H1 (cell line): Measurements from ENCODE around the gene ERCC1.

ENCODE experiments used
- BCL11A ChIP-seq, 2 experiments: IDR thresholded peaks; one replicate each; pipeline ENCODE4 v1.6.1; 2011; ENCODE audit warnings: low read depth in 2 of 2, low read length in 2 of 2, mild to moderate bottlenecking in 2 of 2
- BRCA1 ChIP-seq: IDR thresholded peaks from 2 replicates; pipeline ENCODE4 v1.6.1; 2012; ENCODE audit warnings: low read depth, low read length, improper control_type of control experiment
- CEBPB ChIP-seq: IDR thresholded peaks from 2 replicates; pipeline ENCODE4 v1.6.1; 2012; ENCODE audit warnings: low read depth, low read length
- EZH2 ChIP-seq: fragments of 200-600 bp; sonication (generic); IDR thresholded peaks from 2 replicates; pipeline ENCODE4 v1.7.1; 2012; ENCODE audit warnings: low read depth, mild to moderate bottlenecking, moderate library complexity, low read length, inconsistent platforms; ENCODE audit not compliant: severe bottlenecking
- FOSL1 ChIP-seq: IDR thresholded peaks from 2 replicates; pipeline ENCODE4 v1.6.1; 2011; ENCODE audit warnings: mild to moderate bottlenecking, low read depth, low read length, moderate library complexity; ENCODE audit not compliant: insufficient read depth
- GTF2F1 ChIP-seq: IDR thresholded peaks from 2 replicates; pipeline ENCODE4 v1.6.1; 2012; ENCODE audit warnings: low read depth, low read length, improper control_type of control experiment, borderline replicate concordance
- RAD21 ChIP-seq, 2 experiments: IDR thresholded peaks in 1 of 2; conservative IDR thresholded peaks in 1 of 2; 2 replicates each; pipeline ENCODE4 v1.6.1; 2011; ENCODE audit warnings: low read depth in 2 of 2, low read length in 2 of 2, improper control_type of control experiment in 1 of 2, inconsistent platforms in 1 of 2, mild to moderate bottlenecking in 1 of 2, moderate library complexity in 1 of 2
- SUZ12 ChIP-seq: fragments of 200-600 bp; sonication (generic); IDR thresholded peaks from 2 replicates; pipeline ENCODE4 v1.6.1; 2012; ENCODE audit warnings: mild to moderate bottlenecking, inconsistent platforms, low read length, moderate library complexity, mixed read lengths
- TAF1 ChIP-seq: IDR thresholded peaks from 2 replicates; pipeline ENCODE4 v1.6.1; 2011; ENCODE audit warnings: mild to moderate bottlenecking, low read depth, low read length
- TF ChIP-seq, protein P1 (sequence below), 3 experiments: IDR thresholded peaks; 1 replicate in 2 of 3; 2 replicates in 1 of 3; pipeline versions ENCODE4 v1.5.1 to v1.6.1; 2011; ENCODE audit warnings: low read length in 3 of 3, mild to moderate bottlenecking in 3 of 3, inconsistent platforms in 2 of 3, low read depth in 1 of 3, moderate library complexity in 1 of 3; ENCODE audit not compliant: insufficient read depth in 1 of 3; ENCODE audit errors: control extremely low read depth in 1 of 3

DNA sequence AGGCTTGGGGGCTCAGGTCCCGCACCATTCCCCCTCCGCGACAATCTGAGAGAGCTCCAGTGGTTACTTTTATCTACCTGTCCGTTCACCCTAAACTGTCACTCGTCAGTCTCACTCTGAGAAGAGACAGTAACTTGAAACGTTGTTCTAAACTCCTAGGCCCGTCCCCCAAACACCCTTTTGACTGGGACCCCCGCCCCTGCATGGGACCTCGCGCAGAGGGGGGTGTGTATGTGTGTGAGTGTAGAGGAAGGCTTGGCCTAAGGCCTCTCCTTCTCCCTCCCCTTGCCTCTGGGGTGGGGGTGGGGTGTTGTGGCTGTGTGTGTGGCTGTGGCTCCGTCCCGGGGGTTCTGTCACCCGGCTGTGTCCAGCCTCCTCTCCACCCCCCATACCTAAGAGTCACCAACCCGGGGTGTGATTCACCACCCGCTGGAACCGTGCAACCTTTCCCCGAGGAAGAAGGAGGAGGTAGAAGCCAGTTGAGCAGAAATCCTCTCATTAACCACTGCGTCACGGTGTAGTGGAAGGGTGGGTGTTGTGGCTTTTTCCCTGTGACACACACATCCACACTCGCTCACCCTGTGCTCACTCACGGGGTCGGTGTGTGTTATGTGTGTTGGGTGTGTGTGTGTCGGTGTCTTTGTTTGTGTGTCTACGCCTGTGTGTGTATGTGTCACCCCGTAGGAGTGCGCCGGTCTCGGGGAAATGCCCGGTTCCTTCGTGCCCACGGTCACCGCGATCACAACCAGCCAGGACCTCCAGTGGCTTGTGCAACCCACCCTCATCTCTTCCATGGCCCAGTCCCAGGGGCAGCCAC is 46.4 kb upstream of the ERCC1 start:
- TF ChIP-seq EZH2 (no peak), RAD21 (IDR thresholded peaks at IDR 0.05 in 1 of 2, conservative IDR thresholded peaks at IDR 0.05 in 1 of 2; ENCODE audit: low read depth in 2 of 2, low read length in 2 of 2) (no peak), GTF2F1 (no peak), TAF1 (no peak), BRCA1 (no peak), SUZ12 (no peak), FOSL1 (no peak), CEBPB (no peak), BCL11A (IDR thresholded peaks at IDR 0.05; ENCODE audit: low read depth in 2 of 2, low read length in 2 of 2) (no peak)
- TF ChIP-seq, protein P1, sequence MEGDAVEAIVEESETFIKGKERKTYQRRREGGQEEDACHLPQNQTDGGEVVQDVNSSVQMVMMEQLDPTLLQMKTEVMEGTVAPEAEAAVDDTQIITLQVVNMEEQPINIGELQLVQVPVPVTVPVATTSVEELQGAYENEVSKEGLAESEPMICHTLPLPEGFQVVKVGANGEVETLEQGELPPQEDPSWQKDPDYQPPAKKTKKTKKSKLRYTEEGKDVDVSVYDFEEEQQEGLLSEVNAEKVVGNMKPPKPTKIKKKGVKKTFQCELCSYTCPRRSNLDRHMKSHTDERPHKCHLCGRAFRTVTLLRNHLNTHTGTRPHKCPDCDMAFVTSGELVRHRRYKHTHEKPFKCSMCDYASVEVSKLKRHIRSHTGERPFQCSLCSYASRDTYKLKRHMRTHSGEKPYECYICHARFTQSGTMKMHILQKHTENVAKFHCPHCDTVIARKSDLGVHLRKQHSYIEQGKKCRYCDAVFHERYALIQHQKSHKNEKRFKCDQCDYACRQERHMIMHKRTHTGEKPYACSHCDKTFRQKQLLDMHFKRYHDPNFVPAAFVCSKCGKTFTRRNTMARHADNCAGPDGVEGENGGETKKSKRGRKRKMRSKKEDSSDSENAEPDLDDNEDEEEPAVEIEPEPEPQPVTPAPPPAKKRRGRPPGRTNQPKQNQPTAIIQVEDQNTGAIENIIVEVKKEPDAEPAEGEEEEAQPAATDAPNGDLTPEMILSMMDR (IDR thresholded peaks at IDR 0.05; ENCODE audit: control extremely low read depth in 1 of 3, insufficient read depth in 1 of 3, low read depth in 1 of 3, low read length in 3 of 3): no peak
